H9 (cell line): ENCODE data around the gene CST3. TPM values are rescaled to one million over a fixed set of nuclear protein-coding genes. Genes with fewer than 3 reads are reported as not detected.

Experiments used
- DNase-seq: peaks from one replicate; pipeline ENCODE4 v3.0.0-alpha.2; 2017
- H2AFZ ChIP-seq: one replicate; pipeline ENCODE4 v1.6.1; 2013; ENCODE audit warnings: mild to moderate bottlenecking, low read length, control low read depth, moderate library complexity
- H2AK5ac ChIP-seq: 2 replicates; pipeline ENCODE4 v1.6.1; 2013; ENCODE audit warnings: low read length, control low read depth, mixed read lengths; ENCODE audit not compliant: insufficient read length
- H2BK120ac ChIP-seq: one replicate; pipeline ENCODE4 v1.6.1; 2013; ENCODE audit warnings: low read depth, mild to moderate bottlenecking, low read length, control low read depth, inconsistent platforms; ENCODE audit not compliant: poor library complexity, severe bottlenecking
- H2BK12ac ChIP-seq: 2 replicates; pipeline ENCODE4 v1.6.1; 2013; ENCODE audit warnings: low read length, control low read depth, mixed read lengths, low read depth; ENCODE audit not compliant: insufficient read length
- H2BK15ac ChIP-seq: 2 replicates; pipeline ENCODE4 v1.6.1; 2013; ENCODE audit warnings: low read depth, low read length, control low read depth
- H2BK20ac ChIP-seq: one replicate; pipeline ENCODE4 v1.6.1; 2013; ENCODE audit warnings: low read depth, mild to moderate bottlenecking, low read length, control low read depth, inconsistent platforms; ENCODE audit not compliant: poor library complexity, severe bottlenecking
- H2BK5ac ChIP-seq: 2 replicates; pipeline ENCODE4 v1.6.1; 2013; ENCODE audit warnings: low read length, control low read depth, mixed read lengths; ENCODE audit not compliant: insufficient read length
- H3K14ac ChIP-seq: 2 replicates; pipeline ENCODE4 v1.6.1; 2013; ENCODE audit warnings: low read length, control low read depth; ENCODE audit not compliant: insufficient read depth
- H3K18ac ChIP-seq: 2 replicates; pipeline ENCODE4 v1.6.1; 2013; ENCODE audit warnings: low read depth, mild to moderate bottlenecking, mixed read lengths, low read length, control low read depth; ENCODE audit not compliant: insufficient read length
- H3K23ac ChIP-seq: 2 replicates; pipeline ENCODE4 v1.6.1; 2013; ENCODE audit warnings: low read length, control low read depth, mixed read lengths, low read depth; ENCODE audit not compliant: insufficient read length
- H3K23me2 ChIP-seq: 2 replicates; pipeline ENCODE4 v1.6.1; 2013; ENCODE audit warnings: low read depth, mild to moderate bottlenecking, mixed read lengths, low read length, control low read depth; ENCODE audit not compliant: insufficient read length, poor library complexity, severe bottlenecking
- H3K27ac ChIP-seq: 2 replicates; pipeline ENCODE4 v1.5.1; 2013; ENCODE audit warnings: low read length, control low read depth, mixed read lengths, low read depth; ENCODE audit not compliant: insufficient read length
- H3K27me3 ChIP-seq: 2 replicates; pipeline ENCODE4 v1.6.1; 2013; ENCODE audit warnings: low read length, control low read depth, inconsistent platforms; ENCODE audit not compliant: insufficient read depth
- H3K4ac ChIP-seq: 2 replicates; pipeline ENCODE4 v1.6.1; 2013; ENCODE audit warnings: low read depth, mild to moderate bottlenecking, control low read depth, inconsistent platforms, low read length, moderate library complexity
- H3K4me1 ChIP-seq: 2 replicates; pipeline ENCODE4 v1.6.1; 2013; ENCODE audit warnings: low read length, control low read depth, inconsistent platforms; ENCODE audit not compliant: insufficient read depth
- H3K4me2 ChIP-seq: 2 replicates; pipeline ENCODE4 v1.6.1; 2013; ENCODE audit warnings: low read length, control low read depth, mixed read lengths; ENCODE audit not compliant: insufficient read length, insufficient read depth
- H3K56ac ChIP-seq: 2 replicates; pipeline ENCODE4 v1.6.1; 2013; ENCODE audit warnings: low read depth, mild to moderate bottlenecking, mixed read lengths, low read length, control low read depth; ENCODE audit not compliant: insufficient read length
- H3K79me1 ChIP-seq: 2 replicates; pipeline ENCODE4 v1.6.1; 2013; ENCODE audit warnings: low read depth, mild to moderate bottlenecking, moderate library complexity, low read length, control low read depth, inconsistent platforms; ENCODE audit not compliant: insufficient read depth, poor library complexity, severe bottlenecking
- H3K79me2 ChIP-seq: 2 replicates; pipeline ENCODE4 v1.6.1; 2013; ENCODE audit warnings: low read length, control low read depth, inconsistent platforms; ENCODE audit not compliant: insufficient read depth
- H3K9ac ChIP-seq: 2 replicates; pipeline ENCODE4 v1.6.1; 2013; ENCODE audit warnings: low read length, control low read depth, mixed read lengths; ENCODE audit not compliant: insufficient read length; ENCODE audit errors: extremely low read depth
- H3K9me3 ChIP-seq: one replicate; pipeline ENCODE4 v1.6.1; 2013; ENCODE audit warnings: low read depth, low read length, inconsistent platforms; ENCODE audit not compliant: control insufficient read depth
- H3T11ph ChIP-seq: one replicate; pipeline ENCODE4 v1.6.1; 2013; ENCODE audit warnings: mild to moderate bottlenecking, low read length, control low read depth, inconsistent platforms
- H4K20me1 ChIP-seq: one replicate; pipeline ENCODE4 v1.6.1; 2013; ENCODE audit not compliant: control insufficient read depth, insufficient read length, insufficient read depth
- H4K5ac ChIP-seq: 2 replicates; pipeline ENCODE4 v1.6.1; 2013; ENCODE audit warnings: low read depth, mild to moderate bottlenecking, mixed read lengths, low read length, control low read depth; ENCODE audit not compliant: insufficient read length
- H4K8ac ChIP-seq: replicated peaks from 2 replicates; pipeline ENCODE4 v1.6.1; 2013; ENCODE audit warnings: low read length, control low read depth, mixed read lengths, low read depth; ENCODE audit not compliant: insufficient read length
- H4K91ac ChIP-seq: 2 replicates; pipeline ENCODE4 v1.6.1; 2013; ENCODE audit warnings: low read depth, mild to moderate bottlenecking, moderate library complexity, mixed read lengths, low read length, control low read depth; ENCODE audit not compliant: insufficient read length
- H3K27ac Mint-ChIP-seq, 3 experiments: 2 replicates in 2 of 3; 3 replicates in 1 of 3; pipeline ENCODE4 v1.8.0; 2020 to 2021; ENCODE audit warnings: mixed read lengths in 3 of 3, mild to moderate bottlenecking in 1 of 3, moderate library complexity in 1 of 3
- H3K27me3 Mint-ChIP-seq: 2 replicates; pipeline ENCODE4 v1.8.0; 2021; ENCODE audit warnings: low read depth, mild to moderate bottlenecking, moderate library complexity, mixed read lengths
- H3K36me3 Mint-ChIP-seq, 3 experiments: 2 replicates in 2 of 3; 3 replicates in 1 of 3; pipeline ENCODE4 v1.8.0; 2020 to 2021; ENCODE audit warnings: low read depth in 3 of 3, mixed read lengths in 3 of 3; ENCODE audit not compliant: insufficient read depth in 1 of 3
- H3K4me1 Mint-ChIP-seq, 2 experiments: 2 replicates each; pipeline ENCODE4 v1.8.0; 2020; ENCODE audit warnings: mixed read lengths in 2 of 2
- H3K4me3 Mint-ChIP-seq, 2 experiments: 2 replicates in 1 of 2; 3 replicates in 1 of 2; pipeline ENCODE4 v1.8.0; 2020 to 2021; ENCODE audit warnings: mild to moderate bottlenecking in 2 of 2, mixed read lengths in 2 of 2, moderate library complexity in 1 of 2
- H3K9me3 Mint-ChIP-seq, 2 experiments: 2 replicates in 1 of 2; 3 replicates in 1 of 2; pipeline ENCODE4 v1.8.0; 2020; ENCODE audit warnings: mild to moderate bottlenecking in 2 of 2, mixed read lengths in 2 of 2, moderate library complexity in 1 of 2
- WGBS: extraction: QIAGEN DNeasy Blood & Tissue Kit; methylation state at CpG from one replicate; pipeline ENCODE4 v1.1.7; 2013; ENCODE audit warnings: missing lambda C conversion rate, low lambda C conversion rate, mixed read lengths; ENCODE audit not compliant: insufficient read length; ENCODE audit errors: extremely low coverage; 5-methylcytosine and 5-hydroxymethylcytosine counted together
- total RNA-seq: library from RNA; stranded (reverse); gene quantifications from 2 replicates; pipeline ENCODE4 v1.2.1, GENCODE V29; 2021
- TF ChIP-seq, protein P1 (sequence below): fragments of 200-600 bp; sonication (generic); conservative IDR thresholded peaks from 3 replicates; pipeline ENCODE4 v1.8.0; 2021; ENCODE audit warnings: antibody characterized with exemption, mild to moderate bottlenecking

Gene CST3
- total RNA-seq, 1 experiment from 2014 or later, result 77.2 TPM

DNA sequence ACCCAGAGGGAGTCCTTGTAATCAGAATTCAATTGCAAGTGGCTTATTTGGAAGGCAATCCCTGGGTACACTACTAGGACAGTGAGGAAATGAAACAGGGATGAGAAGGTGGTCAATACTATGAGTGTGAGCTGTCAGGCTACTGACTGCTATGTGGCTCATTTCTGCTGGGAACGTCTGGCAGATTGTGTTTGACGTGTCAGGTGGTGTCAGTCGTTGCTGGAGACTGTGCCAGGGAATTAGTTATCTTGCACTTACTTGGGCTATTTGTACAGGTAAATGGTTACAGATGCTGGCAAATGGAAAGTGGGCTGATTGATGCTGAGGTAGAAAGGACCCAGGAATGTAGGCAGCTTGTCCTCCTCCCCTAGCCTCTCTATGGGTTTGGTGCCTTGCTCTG lies 33.7 kb upstream of the CST3 start:
- no CpG with 5 or more reads among the region's 3 CpGs for WGBS
- Histone ChIP-seq H3K9me3 (no peaks in the 10 kb centered on the region), H3K27me3 (no peaks in the 10 kb centered on the region), H2BK120ac (no peak overlapping the region), H3T11ph (no peak overlapping the region), H3K79me2 (no peaks in the 10 kb centered on the region), H3K4me1 (no peaks in the 10 kb centered on the region), H4K20me1 (no peaks in the 10 kb centered on the region), H3K79me1 (no peaks in the 10 kb centered on the region), H4K91ac (no peak overlapping the region), H3K23ac (no peak overlapping the region), H3K4me2 (no peak overlapping the region), H2BK12ac (no peak overlapping the region), H3K27ac (no peak overlapping the region), H3K4ac (no peak overlapping the region), H2BK20ac (no peak overlapping the region), H3K9ac (no peak overlapping the region), H3K18ac (no peak overlapping the region), H4K8ac (no peak overlapping the region), H3K14ac (no peak overlapping the region), H2AK5ac (no peak overlapping the region), H4K5ac (no peak overlapping the region), H2BK15ac (no peak overlapping the region), H3K23me2 (no peaks in the 10 kb centered on the region), H2AFZ (no peak overlapping the region), H3K56ac (no peak overlapping the region), H2BK5ac (no peak overlapping the region)
- Mint-ChIP-seq H3K4me1 (no peaks in the 10 kb centered on the region), H3K36me3 (no peaks in the 10 kb centered on the region), H3K9me3 (no peaks in the 10 kb centered on the region), H3K4me3 (no peak overlapping the region), H3K27me3 (peaks cover 2% of the 10 kb centered on the region), H3K27ac (no peak overlapping the region; a peak in 1 of 7 replicates)
- TF ChIP-seq, protein P1, sequence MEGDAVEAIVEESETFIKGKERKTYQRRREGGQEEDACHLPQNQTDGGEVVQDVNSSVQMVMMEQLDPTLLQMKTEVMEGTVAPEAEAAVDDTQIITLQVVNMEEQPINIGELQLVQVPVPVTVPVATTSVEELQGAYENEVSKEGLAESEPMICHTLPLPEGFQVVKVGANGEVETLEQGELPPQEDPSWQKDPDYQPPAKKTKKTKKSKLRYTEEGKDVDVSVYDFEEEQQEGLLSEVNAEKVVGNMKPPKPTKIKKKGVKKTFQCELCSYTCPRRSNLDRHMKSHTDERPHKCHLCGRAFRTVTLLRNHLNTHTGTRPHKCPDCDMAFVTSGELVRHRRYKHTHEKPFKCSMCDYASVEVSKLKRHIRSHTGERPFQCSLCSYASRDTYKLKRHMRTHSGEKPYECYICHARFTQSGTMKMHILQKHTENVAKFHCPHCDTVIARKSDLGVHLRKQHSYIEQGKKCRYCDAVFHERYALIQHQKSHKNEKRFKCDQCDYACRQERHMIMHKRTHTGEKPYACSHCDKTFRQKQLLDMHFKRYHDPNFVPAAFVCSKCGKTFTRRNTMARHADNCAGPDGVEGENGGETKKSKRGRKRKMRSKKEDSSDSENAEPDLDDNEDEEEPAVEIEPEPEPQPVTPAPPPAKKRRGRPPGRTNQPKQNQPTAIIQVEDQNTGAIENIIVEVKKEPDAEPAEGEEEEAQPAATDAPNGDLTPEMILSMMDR, result no peak
- no peak for DNase-seq
